ENCODE data around the gene ARID4B. TPM values are rescaled to one million over a fixed set of nuclear protein-coding genes. Genes with fewer than 3 reads are reported as not detected.

ARID4B gene
- polyA plus RNA-seq, 1 donor from 2014 or later, result 49.3 TPM

DNA sequence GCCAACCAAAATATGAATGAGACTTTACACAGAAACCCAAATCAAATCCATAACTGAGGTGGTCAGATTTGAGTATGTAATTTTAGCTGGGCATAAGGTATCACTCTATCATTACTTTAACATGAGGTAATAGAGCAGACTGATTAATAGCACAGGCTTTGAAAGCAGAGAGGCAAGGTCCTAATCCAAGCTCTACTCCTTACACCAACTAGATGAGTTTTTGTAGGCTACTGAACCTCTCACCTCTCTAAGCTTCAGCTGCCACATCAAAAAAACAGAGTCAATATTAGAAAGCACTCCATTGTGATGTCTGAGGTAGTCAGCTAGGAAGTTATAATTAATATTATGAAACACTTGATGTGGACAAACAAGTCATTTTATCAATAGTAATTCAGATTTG is 63.7 kb downstream of the ARID4B start:
- no peaks in the 10 kb centered on the region for H3F3A ChIP-seq (ENCODE audit: insufficient read depth, low read length, poor library complexity, severe bottlenecking)
- no peaks in the 10 kb centered on the region for H3K9me2 ChIP-seq (ENCODE audit: insufficient read depth, low read length)
- H4K20me1 ChIP-seq (ENCODE audit: insufficient read depth), result peaks cover 3% of the 10 kb centered on the region
- H3K79me2 ChIP-seq (replicated peaks; ENCODE audit: insufficient read depth, low read length), result peaks cover 91% of the 10 kb centered on the region
- no peaks in the 10 kb centered on the region for H3K27me3 ChIP-seq (ENCODE audit: insufficient read depth, low read depth, low read length)
- H3K9ac ChIP-seq (ENCODE audit: low read length), result no peak overlapping the region
- H3K36me3 ChIP-seq (ENCODE audit: insufficient read depth, low read length), result no peaks in the 10 kb centered on the region
- no peak overlapping the region for H3K4me2 ChIP-seq (ENCODE audit: low read length)
- no peak overlapping the region for H3K4me3 ChIP-seq (ENCODE audit: low read length)
- H3K27ac ChIP-seq (ENCODE audit: low read length), result no peak overlapping the region
- TF ChIP-seq MXI1 (conservative IDR thresholded peaks at IDR 0.05; ENCODE audit: poor library complexity, severe bottlenecking) (no peak), TAF1 (IDR thresholded peaks at IDR 0.05; ENCODE audit: low read depth) (no peak), RAD21 (conservative IDR thresholded peaks at IDR 0.05) (no peak), REST (IDR thresholded peaks at IDR 0.05; ENCODE audit: borderline replicate concordance) (no peak), CTCF (IDR thresholded peaks at IDR 0.05; ENCODE audit: poor library complexity, severe bottlenecking) (no peak), EZH2 (IDR thresholded peaks at IDR 0.05; ENCODE audit: borderline replicate concordance, insufficient read depth, low read length, poor library complexity, severe bottlenecking) (no peak), EP300 (conservative IDR thresholded peaks at IDR 0.05; ENCODE audit: poor library complexity, severe bottlenecking) (no peak), SMC3 (conservative IDR thresholded peaks at IDR 0.05; ENCODE audit: poor library complexity) (no peak), POLR2AphosphoS5 (IDR thresholded peaks at IDR 0.05) (no peak)
- H3K9me3 ChIP-seq (ENCODE audit: low read length), result no peaks in the 10 kb centered on the region
- no peak overlapping the region for H2AFZ ChIP-seq (ENCODE audit: low read depth, low read length)

DNA sequence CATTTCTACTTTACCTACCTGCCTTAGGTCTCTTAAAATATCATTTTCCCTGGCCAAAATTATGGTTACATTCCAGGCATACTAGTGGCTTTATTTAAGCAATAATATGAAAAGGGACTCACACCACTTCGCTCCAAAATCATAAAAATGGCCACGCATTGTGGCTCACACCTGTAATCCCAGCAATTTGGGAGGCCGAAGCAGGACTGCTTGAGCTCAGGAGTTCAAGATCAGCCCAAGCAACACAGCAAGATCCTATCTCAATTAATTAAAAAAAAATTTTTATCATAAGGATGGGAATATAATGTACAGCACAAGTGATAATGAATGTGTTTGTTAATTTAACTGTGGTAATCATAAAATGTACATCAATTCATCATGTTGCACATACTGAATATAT is 65.4 kb downstream of the ARID4B start:
- Histone ChIP-seq H3K9ac (ENCODE audit: low read length) (no peak overlapping the region), H3K79me2 (replicated peaks; ENCODE audit: insufficient read depth, low read length) (peaks cover 89% of the 10 kb centered on the region), H3K27ac (ENCODE audit: low read length) (no peak overlapping the region), H3K36me3 (ENCODE audit: insufficient read depth, low read length) (no peaks in the 10 kb centered on the region), H3K9me3 (ENCODE audit: low read length) (no peaks in the 10 kb centered on the region), H3K4me3 (ENCODE audit: low read length) (no peak overlapping the region), H4K20me1 (ENCODE audit: insufficient read depth) (peaks cover 3% of the 10 kb centered on the region), H2AFZ (ENCODE audit: low read depth, low read length) (no peak overlapping the region), H3K9me2 (ENCODE audit: insufficient read depth, low read length) (no peaks in the 10 kb centered on the region), H3K27me3 (ENCODE audit: insufficient read depth, low read depth, low read length) (no peaks in the 10 kb centered on the region), H3K4me2 (ENCODE audit: low read length) (no peak overlapping the region), H3F3A (ENCODE audit: insufficient read depth, low read length, poor library complexity, severe bottlenecking) (no peaks in the 10 kb centered on the region)
- no peak for TF ChIP-seq EZH2 (IDR thresholded peaks at IDR 0.05; ENCODE audit: borderline replicate concordance, insufficient read depth, low read length, poor library complexity, severe bottlenecking)
- TF ChIP-seq MXI1 (conservative IDR thresholded peaks at IDR 0.05; ENCODE audit: poor library complexity, severe bottlenecking), result no peak
- no peak for TF ChIP-seq REST (IDR thresholded peaks at IDR 0.05; ENCODE audit: borderline replicate concordance)
- no peak for TF ChIP-seq EP300 (conservative IDR thresholded peaks at IDR 0.05; ENCODE audit: poor library complexity, severe bottlenecking)
- no peak for TF ChIP-seq RAD21 (conservative IDR thresholded peaks at IDR 0.05)
- TF ChIP-seq POLR2AphosphoS5 (IDR thresholded peaks at IDR 0.05), result no peak
- no peak for TF ChIP-seq TAF1 (IDR thresholded peaks at IDR 0.05; ENCODE audit: low read depth)
- TF ChIP-seq SMC3 (conservative IDR thresholded peaks at IDR 0.05; ENCODE audit: poor library complexity), result no peak
- no peak for TF ChIP-seq CTCF (IDR thresholded peaks at IDR 0.05; ENCODE audit: poor library complexity, severe bottlenecking)

Measured in neural cell (in vitro differentiated cells).